GM18517 (cell line): ENCODE results near the gene LHX5.

Source experiments
- ATAC-seq: cut with Tn5 transposase; IDR thresholded peaks from one replicate; pipeline ENCODE4 v1.9.1; 2021; ENCODE audit warnings: mild to moderate bottlenecking, moderate library complexity; ENCODE audit not compliant: unreplicated experiment

LHX5 gene

GRCh38 chr12:113440947-113441782 is 30.5 kb downstream of the LHX5 start:
- ATAC-seq: no peak

GRCh38 chr12:113440336-113440735 is 31.3 kb downstream of the LHX5 start:
- no peak for ATAC-seq

GRCh38 chr12:113439606-113440030 is 32.1 kb downstream of the LHX5 start:
- ATAC-seq: no peak

GRCh38 chr12:113439301-113439597 is 32.4 kb downstream of the LHX5 start:
- ATAC-seq: no peak

GRCh38 chr12:113438523-113439300 is 33.0 kb downstream of the LHX5 start:
- ATAC-seq: no peak

GRCh38 chr12:113437729-113438100 is 34.0 kb downstream of the LHX5 start:
- no peak for ATAC-seq

- ATAC-seq: no peak
Measured at GRCh38 chr12:113436993-113437728, 34.5 kb downstream of the LHX5 start.

GRCh38 chr12:113436586-113436985 is 35.1 kb downstream of the LHX5 start:
- ATAC-seq: no peak

GRCh38 chr12:113435367-113435766 is 36.3 kb downstream of the LHX5 start:
- no peak for ATAC-seq

GRCh38 chr12:113432986-113433385 is 38.7 kb downstream of the LHX5 start:
- no peak for ATAC-seq

- ATAC-seq: no peak
Measured at GRCh38 chr12:113428482-113428881, 43.2 kb downstream of the LHX5 start.

GRCh38 chr12:113427882-113428281 is 43.8 kb downstream of the LHX5 start:
- no peak for ATAC-seq

- ATAC-seq: no peak
Measured at GRCh38 chr12:113425960-113426453, 45.7 kb downstream of the LHX5 start.

GRCh38 chr12:113424915-113425823 is 46.5 kb downstream of the LHX5 start:
- ATAC-seq: no peak

- ATAC-seq: no peak
Measured at GRCh38 chr12:113424456-113424855, 47.2 kb downstream of the LHX5 start.

GRCh38 chr12:113422886-113423669 is 48.6 kb downstream of the LHX5 start:
- no peak for ATAC-seq

- peak; percentile 86 for ATAC-seq
Measured at GRCh38 chr12:113422030-113422885, 49.4 kb downstream of the LHX5 start, which contains the start of gene SDSL. TSS of gene SDSL (plus strand) at chr12:113422380. CDS start at chr12:113427983, 5,603 bp downstream.

- ATAC-seq: no peak
Measured at GRCh38 chr12:113420996-113421595, 50.6 kb downstream of the LHX5 start.
